ENCODE data around the gene COX18. TPM values are rescaled to one million over a fixed set of nuclear protein-coding genes. Genes with fewer than 3 reads are reported as not detected.

The COX18 gene
- total RNA-seq, 1 donor from 2014 or later, result 15.4 TPM

DNA sequence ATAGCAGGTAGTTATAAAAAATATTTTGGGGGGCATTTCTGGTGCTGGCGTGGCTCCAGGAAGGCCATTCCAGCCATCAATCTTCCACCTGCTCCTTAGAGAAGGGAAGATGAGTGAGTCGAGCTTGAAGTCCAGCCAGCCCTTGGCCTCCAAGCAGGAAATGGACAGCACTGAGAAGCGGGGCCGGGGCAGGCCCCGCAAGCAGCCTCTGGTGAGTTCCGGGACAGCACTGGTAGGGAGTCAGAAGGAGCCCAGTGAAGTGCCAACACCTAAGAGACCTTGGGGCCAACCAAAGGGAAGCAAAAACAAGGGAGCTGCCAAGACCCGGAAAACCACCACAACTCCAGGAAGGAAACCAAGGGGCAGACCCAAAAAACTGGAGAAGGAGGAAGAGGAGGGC lies 29.2 kb upstream of the COX18 start:
- no peak overlapping the region for H3K4me3 Mint-ChIP-seq (ENCODE audit: low read depth)
- no peaks in the 10 kb centered on the region for H3K4me1 Mint-ChIP-seq (ENCODE audit: low read depth)
- H3K27me3 Mint-ChIP-seq, result no peaks in the 10 kb centered on the region
- TF ChIP-seq CTCF (IDR thresholded peaks at IDR 0.05; ENCODE audit: unreplicated experiment), result no peak
- no peak for DNase-seq (ENCODE audit: low spot score, unreplicated experiment)
- no peak overlapping the region for H3K27ac Mint-ChIP-seq
- no peaks in the 10 kb centered on the region for H3K9me3 Mint-ChIP-seq (ENCODE audit: low read depth)
- peaks cover 18% of the 10 kb centered on the region for H3K36me3 Mint-ChIP-seq (ENCODE audit: insufficient read depth)

DNA sequence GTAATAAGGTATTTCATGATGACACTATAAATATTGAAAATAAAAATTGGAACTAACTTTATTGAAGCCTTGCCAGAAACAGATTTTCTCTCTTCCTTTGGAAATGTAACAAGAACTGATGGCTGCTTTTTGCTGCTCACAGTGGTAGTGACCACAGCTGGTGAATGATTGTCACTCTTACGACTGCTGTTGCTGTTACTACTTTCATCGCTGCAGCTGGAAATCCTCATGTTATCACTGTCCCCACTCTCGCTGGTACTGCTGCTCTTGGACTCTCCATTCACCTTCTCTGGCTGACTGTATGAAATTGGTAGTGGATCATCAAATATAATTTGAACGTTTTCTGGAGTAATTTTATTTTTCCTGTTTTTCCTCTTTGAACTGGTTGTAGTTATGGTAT lies 28.5 kb upstream of the COX18 start:
- H3K4me1 Mint-ChIP-seq (ENCODE audit: low read depth), result no peaks in the 10 kb centered on the region
- no peaks in the 10 kb centered on the region for H3K27me3 Mint-ChIP-seq
- TF ChIP-seq CTCF (IDR thresholded peaks at IDR 0.05; ENCODE audit: unreplicated experiment), result no peak
- no peak for DNase-seq (ENCODE audit: low spot score, unreplicated experiment)
- no peak overlapping the region for H3K27ac Mint-ChIP-seq
- H3K36me3 Mint-ChIP-seq (ENCODE audit: insufficient read depth), result peaks cover 18% of the 10 kb centered on the region
- no peaks in the 10 kb centered on the region for H3K9me3 Mint-ChIP-seq (ENCODE audit: low read depth)
- H3K4me3 Mint-ChIP-seq (ENCODE audit: low read depth), result no peak overlapping the region

- no peak for DNase-seq (ENCODE audit: low spot score, unreplicated experiment)
- H3K36me3 Mint-ChIP-seq (ENCODE audit: insufficient read depth), result peaks cover 21% of the 10 kb centered on the region
- TF ChIP-seq CTCF (IDR thresholded peaks at IDR 0.05; ENCODE audit: unreplicated experiment), result no peak
These were observed 23.4 kb upstream of the COX18 start for GRCh38 chr4:73092868-73093267.

DNA sequence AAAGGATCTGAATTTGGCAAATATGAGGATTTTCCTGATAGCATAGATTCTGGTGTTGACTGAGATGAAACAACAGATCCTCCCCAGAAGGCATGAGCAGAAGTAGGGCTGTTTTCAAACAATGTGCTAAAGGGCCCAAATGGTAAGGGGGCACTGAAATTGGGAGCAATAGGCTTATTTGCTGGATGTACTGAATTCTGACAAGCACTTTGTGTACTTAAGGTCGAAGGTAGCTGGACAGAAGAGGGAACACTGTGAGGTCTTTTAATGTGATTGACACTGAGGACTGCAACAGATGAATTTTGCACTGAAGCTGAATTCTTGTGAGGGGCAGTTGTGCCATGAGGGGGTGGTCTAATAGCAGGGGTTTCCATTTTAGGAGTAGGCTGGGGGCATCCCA lies 21.2 kb upstream of the COX18 start:
- no peaks in the 10 kb centered on the region for H3K4me1 Mint-ChIP-seq (ENCODE audit: low read depth)
- no peak for DNase-seq (ENCODE audit: low spot score, unreplicated experiment)
- no peak overlapping the region for H3K4me3 Mint-ChIP-seq (ENCODE audit: low read depth)
- no peak overlapping the region for H3K27ac Mint-ChIP-seq
- peaks cover 23% of the 10 kb centered on the region for H3K36me3 Mint-ChIP-seq (ENCODE audit: insufficient read depth)
- TF ChIP-seq CTCF (IDR thresholded peaks at IDR 0.05; ENCODE audit: unreplicated experiment), result no peak
- no peaks in the 10 kb centered on the region for H3K9me3 Mint-ChIP-seq (ENCODE audit: low read depth)
- no peaks in the 10 kb centered on the region for H3K27me3 Mint-ChIP-seq

More at GRCh38 chr4:73092868-73093267, 23.4 kb upstream of the COX18 start:
- H3K4me3 Mint-ChIP-seq (ENCODE audit: low read depth), result no peak overlapping the region
- H3K4me1 Mint-ChIP-seq (ENCODE audit: low read depth), result no peaks in the 10 kb centered on the region
- no peaks in the 10 kb centered on the region for H3K27me3 Mint-ChIP-seq
- H3K9me3 Mint-ChIP-seq (ENCODE audit: low read depth), result no peaks in the 10 kb centered on the region
- no peak overlapping the region for H3K27ac Mint-ChIP-seq

GRCh38 chr4:73087871-73088270 lies 18.4 kb upstream of the COX18 start:
- Mint-ChIP-seq H3K4me1 (ENCODE audit: low read depth) (no peaks in the 10 kb centered on the region), H3K27me3 (no peaks in the 10 kb centered on the region), H3K36me3 (ENCODE audit: insufficient read depth) (peaks cover 22% of the 10 kb centered on the region)

More at GRCh38 chr4:73087871-73088270, 18.4 kb upstream of the COX18 start:
- Mint-ChIP-seq H3K4me3 (ENCODE audit: low read depth) (no peak overlapping the region), H3K27ac (peak overlapping the region; percentile 56), H3K9me3 (ENCODE audit: low read depth) (no peaks in the 10 kb centered on the region)
- DNase-seq (ENCODE audit: low spot score, unreplicated experiment), result no peak
- TF ChIP-seq CTCF (IDR thresholded peaks at IDR 0.05; ENCODE audit: unreplicated experiment), result no peak

Data from progenitor cell of endocrine pancreas (in vitro differentiated cells).